GM12878 (cell line): ENCODE measurements around the gene LRP1. TPM values are rescaled to one million over a fixed set of nuclear protein-coding genes. Genes with fewer than 3 reads are reported as not detected.

ENCODE experiments used
- LARP7 ChIP-seq: fragments of 450-650 bp; IDR thresholded peaks from 2 replicates; pipeline ENCODE4 v1.6.1; 2017; ENCODE audit warnings: mild to moderate bottlenecking
- NFYA ChIP-seq: IDR thresholded peaks from 2 replicates; pipeline ENCODE4 v1.6.1; 2011; ENCODE audit warnings: low read depth, mild to moderate bottlenecking, low read length, improper control_type of control experiment, borderline replicate concordance
- TCF3 ChIP-seq: IDR thresholded peaks from 2 replicates; pipeline ENCODE4 v1.6.1; 2012; ENCODE audit warnings: low read depth, mild to moderate bottlenecking, low read length, borderline replicate concordance; ENCODE audit not compliant: insufficient read depth
- polyA plus RNA-seq, 11 experiments: library from polyadenylated mRNA; depleted of rRNA in 4 of 11; unstranded in 6 of 11; stranded (reverse) in 5 of 11; fragments of >200 nt; fragmentation: Nextera tagmentation in 4 of 11; fragmentation: Illumina TruSeq in 1 of 11; extraction: Ambion mirVana in 4 of 11; extraction: Trizol in 1 of 11; gene quantifications; 1 replicate in 1 of 11; 2 replicates in 10 of 11; pipeline versions ENCODE4 v1.2.1 to v1.2.3, GENCODE V29; 2011 to 2016; ENCODE audit warnings: inconsistent platforms in 2 of 11, missing spikeins in 2 of 11, low read depth in 1 of 11
- total RNA-seq, 4 experiments: library from RNA; depleted of rRNA in 3 of 4; stranded (reverse); fragments of >200 nt in 3 of 4; fragmentation: Illumina TruSeq in 1 of 4; extraction: Trizol in 1 of 4; gene quantifications; 2 replicates each; pipeline versions ENCODE4 v1.2.1 to v1.2.3, GENCODE V29; 2013 to 2021
- TF ChIP-seq, protein P1 (sequence below): fragments of 450-650 bp; IDR thresholded peaks from 2 replicates; pipeline ENCODE4 v1.6.1; 2017; ENCODE audit warnings: mild to moderate bottlenecking, moderate library complexity
- TF ChIP-seq, protein P2 (sequence below): fragments of 450-650 bp; formaldehyde crosslinking; IDR thresholded peaks from 2 replicates; pipeline ENCODE4 v1.4.0; 2020; ENCODE audit warnings: mild to moderate bottlenecking, moderate library complexity

LRP1 gene
- total and polyA plus RNA-seq, 10 of the 15 experiments (the other 5 are each of a cell fraction or from before 2014, with no cell fraction given), result under 0.01 to 1.1 (median 0.20) TPM; not detected in 2

DNA sequence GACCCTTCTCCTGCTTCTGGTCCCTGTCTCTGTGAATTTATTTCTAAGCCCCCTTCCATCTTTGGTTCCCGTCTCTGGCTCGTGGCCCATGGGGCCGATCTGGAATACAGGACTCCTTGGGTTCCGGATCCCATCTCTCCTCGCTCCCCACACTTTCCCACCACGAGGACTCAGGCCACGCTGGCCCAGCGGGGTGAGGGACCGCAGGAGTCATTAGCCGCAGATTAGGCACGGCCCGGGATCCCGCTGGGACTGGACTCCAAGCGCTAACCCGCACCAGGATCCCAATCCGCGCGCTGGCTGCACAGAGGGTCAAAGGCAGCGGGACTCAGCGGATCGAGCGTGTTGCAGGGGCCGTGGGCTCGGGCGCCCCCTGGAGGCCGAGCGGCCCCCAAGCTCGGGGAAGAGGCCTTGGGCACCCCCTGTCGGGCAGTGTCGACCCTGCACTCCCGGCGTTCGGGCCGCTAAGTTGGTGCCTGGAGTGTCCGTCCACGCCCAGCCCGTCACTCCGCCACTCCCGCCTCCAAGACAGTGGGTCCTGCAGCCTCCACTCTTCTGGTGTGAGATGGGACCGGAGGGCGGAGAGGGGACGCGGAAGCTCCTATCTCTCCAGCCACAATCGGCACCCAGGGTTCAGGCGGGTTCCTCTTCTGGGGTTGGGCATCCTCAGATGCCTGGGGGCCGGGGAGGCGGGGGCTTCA lies 110.7 kb downstream of the LRP1 start (continued):
- TF ChIP-seq, protein P1, sequence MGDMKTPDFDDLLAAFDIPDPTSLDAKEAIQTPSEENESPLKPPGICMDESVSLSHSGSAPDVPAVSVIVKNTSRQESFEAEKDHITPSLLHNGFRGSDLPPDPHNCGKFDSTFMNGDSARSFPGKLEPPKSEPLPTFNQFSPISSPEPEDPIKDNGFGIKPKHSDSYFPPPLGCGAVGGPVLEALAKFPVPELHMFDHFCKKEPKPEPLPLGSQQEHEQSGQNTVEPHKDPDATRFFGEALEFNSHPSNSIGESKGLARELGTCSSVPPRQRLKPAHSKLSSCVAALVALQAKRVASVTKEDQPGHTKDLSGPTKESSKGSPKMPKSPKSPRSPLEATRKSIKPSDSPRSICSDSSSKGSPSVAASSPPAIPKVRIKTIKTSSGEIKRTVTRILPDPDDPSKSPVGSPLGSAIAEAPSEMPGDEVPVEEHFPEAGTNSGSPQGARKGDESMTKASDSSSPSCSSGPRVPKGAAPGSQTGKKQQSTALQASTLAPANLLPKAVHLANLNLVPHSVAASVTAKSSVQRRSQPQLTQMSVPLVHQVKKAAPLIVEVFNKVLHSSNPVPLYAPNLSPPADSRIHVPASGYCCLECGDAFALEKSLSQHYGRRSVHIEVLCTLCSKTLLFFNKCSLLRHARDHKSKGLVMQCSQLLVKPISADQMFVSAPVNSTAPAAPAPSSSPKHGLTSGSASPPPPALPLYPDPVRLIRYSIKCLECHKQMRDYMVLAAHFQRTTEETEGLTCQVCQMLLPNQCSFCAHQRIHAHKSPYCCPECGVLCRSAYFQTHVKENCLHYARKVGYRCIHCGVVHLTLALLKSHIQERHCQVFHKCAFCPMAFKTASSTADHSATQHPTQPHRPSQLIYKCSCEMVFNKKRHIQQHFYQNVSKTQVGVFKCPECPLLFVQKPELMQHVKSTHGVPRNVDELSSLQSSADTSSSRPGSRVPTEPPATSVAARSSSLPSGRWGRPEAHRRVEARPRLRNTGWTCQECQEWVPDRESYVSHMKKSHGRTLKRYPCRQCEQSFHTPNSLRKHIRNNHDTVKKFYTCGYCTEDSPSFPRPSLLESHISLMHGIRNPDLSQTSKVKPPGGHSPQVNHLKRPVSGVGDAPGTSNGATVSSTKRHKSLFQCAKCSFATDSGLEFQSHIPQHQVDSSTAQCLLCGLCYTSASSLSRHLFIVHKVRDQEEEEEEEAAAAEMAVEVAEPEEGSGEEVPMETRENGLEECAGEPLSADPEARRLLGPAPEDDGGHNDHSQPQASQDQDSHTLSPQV, result peak; percentile 98; the same call in 1 of the 2 replicates
- TF ChIP-seq LARP7, result peak; percentile 91
- no peak for TF ChIP-seq TCF3
- TF ChIP-seq, protein P2, sequence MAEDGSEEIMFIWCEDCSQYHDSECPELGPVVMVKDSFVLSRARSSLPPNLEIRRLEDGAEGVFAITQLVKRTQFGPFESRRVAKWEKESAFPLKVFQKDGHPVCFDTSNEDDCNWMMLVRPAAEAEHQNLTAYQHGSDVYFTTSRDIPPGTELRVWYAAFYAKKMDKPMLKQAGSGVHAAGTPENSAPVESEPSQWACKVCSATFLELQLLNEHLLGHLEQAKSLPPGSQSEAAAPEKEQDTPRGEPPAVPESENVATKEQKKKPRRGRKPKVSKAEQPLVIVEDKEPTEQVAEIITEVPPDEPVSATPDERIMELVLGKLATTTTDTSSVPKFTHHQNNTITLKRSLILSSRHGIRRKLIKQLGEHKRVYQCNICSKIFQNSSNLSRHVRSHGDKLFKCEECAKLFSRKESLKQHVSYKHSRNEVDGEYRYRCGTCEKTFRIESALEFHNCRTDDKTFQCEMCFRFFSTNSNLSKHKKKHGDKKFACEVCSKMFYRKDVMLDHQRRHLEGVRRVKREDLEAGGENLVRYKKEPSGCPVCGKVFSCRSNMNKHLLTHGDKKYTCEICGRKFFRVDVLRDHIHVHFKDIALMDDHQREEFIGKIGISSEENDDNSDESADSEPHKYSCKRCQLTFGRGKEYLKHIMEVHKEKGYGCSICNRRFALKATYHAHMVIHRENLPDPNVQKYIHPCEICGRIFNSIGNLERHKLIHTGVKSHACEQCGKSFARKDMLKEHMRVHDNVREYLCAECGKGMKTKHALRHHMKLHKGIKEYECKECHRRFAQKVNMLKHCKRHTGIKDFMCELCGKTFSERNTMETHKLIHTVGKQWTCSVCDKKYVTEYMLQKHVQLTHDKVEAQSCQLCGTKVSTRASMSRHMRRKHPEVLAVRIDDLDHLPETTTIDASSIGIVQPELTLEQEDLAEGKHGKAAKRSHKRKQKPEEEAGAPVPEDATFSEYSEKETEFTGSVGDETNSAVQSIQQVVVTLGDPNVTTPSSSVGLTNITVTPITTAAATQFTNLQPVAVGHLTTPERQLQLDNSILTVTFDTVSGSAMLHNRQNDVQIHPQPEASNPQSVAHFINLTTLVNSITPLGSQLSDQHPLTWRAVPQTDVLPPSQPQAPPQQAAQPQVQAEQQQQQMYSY (CRISPR knock-in tag), result no peak
- peak; percentile 51; the same call in 1 of the 2 replicates for TF ChIP-seq NFYA
